Heart right ventricle (tissue), 16 donors: ENCODE results near the gene MPL. TPM values are rescaled to one million over a fixed set of nuclear protein-coding genes. Genes with fewer than 3 reads are reported as not detected.

Experiments
- ATAC-seq, 8 donors: fragments of 200-7000 bp; cut with Tn5 transposase; one replicate each; pipeline ENCODE4 v1.9.1; 2020; ENCODE audit warnings: mild to moderate bottlenecking in 8 of 8, moderate library complexity in 8 of 8, moderate number of reproducible peaks in 1 of 8
- DNase-seq, 2 donors: peaks; one replicate each; pipeline ENCODE4 v3.0.0-alpha.2; 2020
- H3K27ac ChIP-seq, 10 donors: fragments of 200-600 bp; sonication (generic) in 2 of 10; one replicate each; pipeline versions ENCODE4 v1.5.0 to v1.8.0; 2020 to 2022; ENCODE audit warnings: mild to moderate bottlenecking in 3 of 10
- H3K27me3 ChIP-seq, 7 donors: fragments of 200-600 bp; one replicate each; pipeline ENCODE4 v1.8.0; 2021 to 2022; ENCODE audit warnings: mild to moderate bottlenecking in 2 of 7
- H3K36me3 ChIP-seq, 9 donors: fragments of 200-600 bp; sonication (generic) in 1 of 9; one replicate each; pipeline versions ENCODE4 v1.5.0 to v1.8.0; 2020 to 2022; ENCODE audit warnings: mild to moderate bottlenecking in 2 of 9
- H3K4me1 ChIP-seq, 9 donors: fragments of 200-600 bp; sonication (generic) in 1 of 9; one replicate each; pipeline versions ENCODE4 v1.5.0 to v1.8.0; 2020 to 2022; ENCODE audit warnings: mild to moderate bottlenecking in 4 of 9
- H3K4me3 ChIP-seq, 10 donors: fragments of 200-600 bp; sonication (generic) in 2 of 10; one replicate each; pipeline versions ENCODE4 v1.5.0 to v1.8.0; 2020 to 2022; ENCODE audit warnings: mild to moderate bottlenecking in 7 of 10, moderate library complexity in 2 of 10
- H3K9me3 ChIP-seq, 11 donors: fragments of 200-600 bp in 10 of 11; sonication (generic) in 2 of 11; one replicate each; pipeline versions ENCODE4 v1.5.0 to v1.8.0; 2013 to 2022; ENCODE audit warnings: mild to moderate bottlenecking in 2 of 11, control low read depth in 1 of 11, moderate library complexity in 1 of 11
- whole genome bisulfite sequencing, 2 donors: extraction: QIAGEN DNeasy Blood & Tissue Kit; methylation state at CpG; one replicate each; pipeline ENCODE4 v1.1.7; 2013; ENCODE audit warnings: inconsistent platforms in 1 of 2; 5-methylcytosine and 5-hydroxymethylcytosine counted together
- intact Hi-C, 10 donors: fragments of 100-400 bp; cut with DNase I; formaldehyde crosslinking; loops; one replicate each; pipeline versions ENCODE4 v1.11.1 to v1.14.2; 2022
- polyA plus RNA-seq, 2 donors: library from polyadenylated mRNA; stranded (reverse); fragments of 200-250 nt; gene quantifications; one replicate each; pipeline ENCODE4 v1.2.3, GENCODE V29; 2013
- total RNA-seq, 10 donors: library from RNA; stranded (reverse); fragmentation: NEBNext Ultra II Directional in 3 of 10; extraction: Animal tissue kit (Norgen Biotek cat#: 25700) in 3 of 10; gene quantifications; one replicate each; pipeline versions ENCODE4 v1.2.1 to v1.2.4, GENCODE V29; 2021 to 2023
- TF ChIP-seq, protein P1 (sequence below), 9 donors: fragments of 200-600 bp; sonication (generic) in 2 of 9; IDR thresholded peaks; one replicate each; pipeline versions ENCODE4 v1.5.0 to v1.8.0; 2021 to 2022; ENCODE audit warnings: antibody characterized with exemption in 9 of 9, mild to moderate bottlenecking in 5 of 9, moderate library complexity in 1 of 9
- donor health status: Arrhythmogenic right ventricular cardiomyopathy.
- donor health status: ischemic (EF 13 %, LVEDD 7.1; RV severe dilation, severe dysfunction).
- donor health status: healthy with polysubstance abuse.
- donor health status: DM: no; HTN: yes; CAD: no.
- donor health status: DM: no; HTN: no; CAD: no.
- donor health status: ischemic (EF 25% LVEDD 6.9; RV normal size, moderate dysfunction).
- donor health status: ischemic (EF 25% LVEDD 5.7; RV mildly dilated, moderate dysfunction).
- donor health status: healthy.
- donor health status: DM: yes; HTN: yes; CAD: no.
- donor health status: Ischemic cardiomyopathy.
- donor health status: ischemic (EF 35%, LVEDD 5.7; RV mildly dilated, moderate dysfunction).
- donor health status: nonischemic (EF 11% LVEDD 7.7; RV severe dilation, severe dysfunction).
- donor health status: DM: yes; HTN: yes; CAD: no.
- donor health status: PGD.
- donor health status: ischemic (EF 29% LVEDD 5.4; RV normal size, mild dysfunction).
- donor health status: nonischemic (EF 23%, LVEDD 6.1; RV moderate dilation, normal function).

MPL gene
- total and polyA plus RNA-seq, 12 donors: 0.03 to 1.2 (median 0.37) TPM

DNA sequence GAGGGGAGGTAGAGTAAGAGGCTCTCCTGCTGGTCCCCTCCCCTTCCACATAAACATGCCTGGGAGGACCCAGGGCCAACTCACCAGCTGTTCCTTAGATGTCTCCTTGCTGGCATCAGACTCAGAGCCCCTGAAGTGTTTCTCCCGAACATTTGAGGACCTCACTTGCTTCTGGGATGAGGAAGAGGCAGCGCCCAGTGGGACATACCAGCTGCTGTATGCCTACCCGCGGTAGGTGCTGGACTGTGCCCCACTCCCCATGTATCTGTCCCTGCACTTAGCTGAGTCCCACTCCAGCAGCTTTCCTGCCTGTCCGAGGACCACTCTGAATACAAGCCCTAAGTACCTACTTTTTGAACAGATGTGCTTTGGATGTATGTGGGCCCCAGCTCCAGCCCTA, 383 bp downstream of the MPL start:
- H3K4me3 ChIP-seq: no peak overlapping the region
- DNase-seq (no peak), ATAC-seq (no peak)
- intact Hi-C loops: no loop called here
- TF ChIP-seq, protein P1, sequence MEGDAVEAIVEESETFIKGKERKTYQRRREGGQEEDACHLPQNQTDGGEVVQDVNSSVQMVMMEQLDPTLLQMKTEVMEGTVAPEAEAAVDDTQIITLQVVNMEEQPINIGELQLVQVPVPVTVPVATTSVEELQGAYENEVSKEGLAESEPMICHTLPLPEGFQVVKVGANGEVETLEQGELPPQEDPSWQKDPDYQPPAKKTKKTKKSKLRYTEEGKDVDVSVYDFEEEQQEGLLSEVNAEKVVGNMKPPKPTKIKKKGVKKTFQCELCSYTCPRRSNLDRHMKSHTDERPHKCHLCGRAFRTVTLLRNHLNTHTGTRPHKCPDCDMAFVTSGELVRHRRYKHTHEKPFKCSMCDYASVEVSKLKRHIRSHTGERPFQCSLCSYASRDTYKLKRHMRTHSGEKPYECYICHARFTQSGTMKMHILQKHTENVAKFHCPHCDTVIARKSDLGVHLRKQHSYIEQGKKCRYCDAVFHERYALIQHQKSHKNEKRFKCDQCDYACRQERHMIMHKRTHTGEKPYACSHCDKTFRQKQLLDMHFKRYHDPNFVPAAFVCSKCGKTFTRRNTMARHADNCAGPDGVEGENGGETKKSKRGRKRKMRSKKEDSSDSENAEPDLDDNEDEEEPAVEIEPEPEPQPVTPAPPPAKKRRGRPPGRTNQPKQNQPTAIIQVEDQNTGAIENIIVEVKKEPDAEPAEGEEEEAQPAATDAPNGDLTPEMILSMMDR (IDR thresholded peaks at IDR 0.05): no peak
- no peaks in the 10 kb centered on the region for H3K36me3 ChIP-seq
- WGBS, 2 donors: 86 to 89% methylated on average over 5 of the region's 5 CpGs
- no peak overlapping the region for H3K27ac ChIP-seq
- no peaks in the 10 kb centered on the region for H3K9me3 ChIP-seq
- no peaks in the 10 kb centered on the region for H3K27me3 ChIP-seq
- H3K4me1 ChIP-seq: peaks cover 0 to 5% (median 0%) of the 10 kb centered on the region in 9 donors

DNA sequence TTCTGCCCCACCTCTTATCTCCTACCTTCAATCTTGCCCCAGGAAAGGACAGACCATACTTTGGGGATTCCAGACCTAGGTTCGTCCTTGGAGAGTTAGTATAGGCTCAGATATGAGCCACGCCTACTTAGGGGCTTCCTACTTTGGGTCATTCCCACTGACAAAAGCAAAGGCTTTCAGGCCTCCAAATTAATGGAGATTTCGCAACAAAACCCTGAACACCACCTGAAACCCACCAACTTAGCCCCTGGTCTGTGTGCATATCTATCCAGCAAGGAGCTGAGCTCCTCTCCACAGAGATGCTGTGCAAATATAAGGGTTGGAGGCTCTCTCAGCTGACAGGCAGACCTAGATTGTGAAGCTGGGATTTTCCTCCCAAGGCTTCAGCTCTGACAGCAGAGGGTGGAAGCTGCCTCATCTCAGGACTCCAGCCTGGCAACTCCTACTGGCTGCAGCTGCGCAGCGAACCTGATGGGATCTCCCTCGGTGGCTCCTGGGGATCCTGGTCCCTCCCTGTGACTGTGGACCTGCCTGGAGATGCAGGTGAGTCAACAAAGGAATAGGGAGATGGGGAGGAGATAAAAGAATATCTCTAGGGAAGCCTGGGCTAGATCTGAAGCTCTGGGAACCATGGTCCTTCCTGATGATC, 2.1 kb downstream of the MPL start:
- TF ChIP-seq, protein P1 (IDR thresholded peaks at IDR 0.05): no peak
- DNase-seq (no peak), ATAC-seq (no peak)
- 95% methylated on average over 6 of the region's 6 CpGs for WGBS, 2 donors
- no peaks in the 10 kb centered on the region for H3K9me3 ChIP-seq
- no peaks in the 10 kb centered on the region for H3K36me3 ChIP-seq
- intact Hi-C loops: loop anchor here in 1 of 10 donors (5.0 kb wide), 1 partner anchor 37 kb away; the partner anchor contains the start of gene TIE1
- no peak overlapping the region for H3K27ac ChIP-seq
- no peak overlapping the region for H3K4me3 ChIP-seq
- peaks cover 4 to 21% (median 16%) of the 10 kb centered on the region in 9 donors for H3K4me1 ChIP-seq
- no peaks in the 10 kb centered on the region for H3K27me3 ChIP-seq

DNA sequence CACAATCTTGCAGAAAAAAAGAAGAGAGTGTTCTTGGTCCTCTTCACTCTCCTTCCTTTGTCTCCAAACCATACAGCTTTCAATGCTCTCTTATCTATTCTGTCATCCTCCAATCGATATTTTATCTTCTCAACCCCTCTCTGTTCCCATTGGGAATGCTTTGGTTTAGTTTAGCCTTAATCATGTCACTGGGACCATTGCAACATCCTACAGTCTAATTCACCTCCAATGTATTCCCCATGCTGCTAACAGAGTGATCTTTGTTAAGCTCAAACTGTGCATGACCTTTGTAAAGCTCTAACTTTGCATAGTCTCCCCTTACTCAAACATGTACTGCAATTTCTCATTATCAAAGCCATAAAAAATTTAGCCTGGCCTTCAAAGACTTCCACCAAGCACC, 2.9 kb downstream of the MPL start:
- intact Hi-C loops: loop anchor here in 1 of 10 donors (5.0 kb wide), 1 partner anchor 38 kb away; the partner anchor contains the start of gene TIE1
- DNase-seq (no peak), ATAC-seq (no peak)
- Histone ChIP-seq H3K36me3 (no peaks in the 10 kb centered on the region), H3K4me3 (no peak overlapping the region), H3K4me1 (peaks cover 7 to 29% (median 19%) of the 10 kb centered on the region in 9 donors), H3K9me3 (no peaks in the 10 kb centered on the region), H3K27me3 (no peaks in the 10 kb centered on the region), H3K27ac (no peak overlapping the region)
- TF ChIP-seq, protein P1 (IDR thresholded peaks at IDR 0.05): no peak
- WGBS, 2 donors: 54 to 66% methylated on average over 1 of the region's 1 CpG

DNA sequence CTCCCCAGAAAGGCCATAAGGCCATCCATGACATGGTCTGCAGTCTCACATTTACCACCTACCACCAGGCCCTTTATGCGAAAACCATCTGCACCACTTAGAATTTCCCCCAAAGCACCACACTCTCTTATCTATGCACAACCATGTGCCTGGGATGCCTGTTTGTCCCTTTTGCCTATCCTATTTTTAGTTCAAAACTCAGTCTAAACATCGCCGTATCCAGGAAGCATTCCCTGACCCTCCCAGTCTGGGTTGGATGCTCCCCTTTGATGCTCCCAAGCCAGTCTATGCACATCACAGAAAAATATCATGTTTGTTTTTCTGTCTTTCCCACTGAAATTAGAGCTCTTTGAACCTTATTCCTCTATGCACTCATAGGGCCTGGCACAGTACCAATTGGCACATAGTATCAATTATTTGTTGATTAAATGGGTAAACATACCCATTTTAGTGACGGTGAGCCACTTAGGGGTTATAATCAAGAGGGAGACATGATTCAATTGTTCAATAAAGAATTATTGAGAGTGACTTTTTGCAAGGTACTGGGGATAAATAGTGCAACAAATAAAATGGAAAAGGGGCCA, 6.7 kb downstream of the MPL start:
- TF ChIP-seq, protein P1 (IDR thresholded peaks at IDR 0.05): no peak
- H3K4me3 ChIP-seq: peak overlapping the region in 1 of 10 donors; percentile 3
- H3K4me1 ChIP-seq: peaks cover 10 to 56% (median 25%) of the 10 kb centered on the region in 9 donors
- no peaks in the 10 kb centered on the region for H3K27me3 ChIP-seq
- ATAC-seq (peak; percentile 33 to 79 (median 66)), DNase-seq (peak in 1 of 2 donors; percentile 60)
- peak overlapping the region; percentile 79 to 98 (median 88) for H3K27ac ChIP-seq
- no peaks in the 10 kb centered on the region for H3K36me3 ChIP-seq
- 26 to 33% methylated on average over 4 of the region's 4 CpGs for WGBS, 2 donors
- no peaks in the 10 kb centered on the region for H3K9me3 ChIP-seq
- intact Hi-C loops: loop anchor here in 1 of 10 donors (5.0 kb wide), 1 partner anchor 42 kb away; the partner anchor contains the start of gene TIE1
